Measurements from ENCODE around the gene MKS1.

GRCh38 chr17:58235821-58236220, 16.8 kb upstream of the MKS1 start:
- no peak for TF ChIP-seq RAD21 (conservative IDR thresholded peaks at IDR 0.05)
- TF ChIP-seq CTCF (IDR thresholded peaks at IDR 0.05; ENCODE audit: poor library complexity, severe bottlenecking): no peak
- no peak for TF ChIP-seq EP300 (conservative IDR thresholded peaks at IDR 0.05; ENCODE audit: poor library complexity, severe bottlenecking)
